ENCODE results near the gene RPL35A.
"Not testable (repeated sequence)": the region's sequence is repeated elsewhere in the genome, so short reads cannot be mapped to it uniquely, and the experiment has no call there.

RPL35A gene

DNA sequence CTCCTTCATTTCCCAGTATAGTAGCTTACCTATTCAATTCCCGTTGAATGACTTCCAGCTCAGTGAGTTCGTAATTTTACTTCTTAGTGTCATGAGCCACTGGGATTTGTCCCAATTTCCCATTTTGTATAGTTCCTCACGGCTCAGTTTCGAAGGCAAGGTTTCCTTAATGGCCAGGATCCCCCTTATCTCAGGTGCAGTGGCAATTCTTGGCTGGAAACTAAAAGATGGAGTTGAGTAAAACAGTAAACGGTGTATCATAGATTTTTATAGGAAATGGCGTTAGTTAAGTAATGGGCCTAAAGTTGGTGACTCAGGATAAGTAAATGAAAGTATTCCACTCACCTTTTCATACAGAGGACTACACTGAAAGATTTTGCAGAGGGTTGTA, 9.5 kb downstream of the RPL35A start:
- no peak for ATAC-seq (replicated peaks)

DNA sequence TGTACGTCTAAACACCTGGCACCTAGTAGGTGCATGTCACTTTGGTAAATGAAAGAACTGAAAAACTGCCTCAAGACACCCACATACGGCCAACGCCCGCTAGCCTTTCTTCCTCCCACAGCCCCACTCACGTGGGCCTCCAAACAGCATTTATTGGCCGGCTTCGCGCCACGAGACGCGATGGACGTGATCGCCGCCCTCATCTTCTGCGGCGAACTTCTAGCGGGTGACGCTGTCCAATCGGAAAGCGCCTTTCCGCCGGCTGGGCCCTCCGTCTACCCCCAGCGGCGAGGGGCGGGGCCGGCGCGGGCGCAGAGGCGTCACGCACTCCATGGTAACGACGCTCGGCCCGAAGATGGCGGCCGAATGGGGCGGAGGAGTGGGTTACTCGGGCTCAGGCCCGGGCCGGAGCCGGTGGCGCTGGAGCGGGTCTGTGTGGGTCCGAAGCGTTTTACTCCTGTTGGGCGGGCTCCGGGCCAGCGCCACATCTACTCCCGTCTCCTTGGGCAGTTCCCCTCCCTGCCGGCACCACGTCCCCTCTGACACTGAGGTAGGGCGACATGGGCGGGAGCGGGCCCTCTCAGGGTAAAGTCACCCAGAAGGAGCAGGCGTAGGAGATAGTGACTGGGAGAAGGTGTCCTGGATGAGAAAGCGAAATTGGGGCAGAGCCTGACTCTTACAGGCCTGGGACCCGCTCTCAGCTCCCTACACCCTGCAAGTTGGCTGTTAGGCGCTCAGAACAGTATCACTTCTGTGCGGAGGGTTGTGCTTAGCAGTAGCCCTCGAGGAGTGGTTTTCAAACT, 10.1 kb downstream of the RPL35A start, which contains the start of gene LMLN:
TSS of gene LMLN (plus strand) at position 327 of the 803 bp plus-strand sequence. CDS start at position 356, 29 bp downstream.
- peaks cover 0 to 6% of the 10 kb centered on the region in 2 donors for H3K27me3 Mint-ChIP-seq
- H3K4me3 Mint-ChIP-seq, result peak within 1 kb of the TSS; percentile 93 to 96
- ATAC-seq (replicated peaks), result peak; percentile 94 to 97
- H3K36me3 Mint-ChIP-seq, result peaks cover 21 to 28% of the 10 kb centered on the region in 2 donors
- peaks cover 26 to 50% of the 10 kb centered on the region in 2 donors for H3K4me1 Mint-ChIP-seq
- H3K27ac Mint-ChIP-seq, result peak within 1 kb of the TSS; percentile 96
- H3K9me3 Mint-ChIP-seq, result peaks cover 1 to 3% of the 10 kb centered on the region in 2 donors
- peak; percentile 95 for DNase-seq

More for the DNA sequence above, 9.5 kb downstream of the RPL35A start:
- Mint-ChIP-seq H3K9me3 (peaks cover 1 to 3% of the 10 kb centered on the region in 2 donors), H3K36me3 (peaks cover 27 to 34% of the 10 kb centered on the region in 2 donors), H3K4me1 (peaks cover 26 to 56% of the 10 kb centered on the region in 2 donors), H3K27ac (peak overlapping the region; percentile 96), H3K27me3 (peaks cover 0 to 6% of the 10 kb centered on the region in 2 donors), H3K4me3 (peak overlapping the region; percentile 93 to 96)
- DNase-seq, result no peak

DNA sequence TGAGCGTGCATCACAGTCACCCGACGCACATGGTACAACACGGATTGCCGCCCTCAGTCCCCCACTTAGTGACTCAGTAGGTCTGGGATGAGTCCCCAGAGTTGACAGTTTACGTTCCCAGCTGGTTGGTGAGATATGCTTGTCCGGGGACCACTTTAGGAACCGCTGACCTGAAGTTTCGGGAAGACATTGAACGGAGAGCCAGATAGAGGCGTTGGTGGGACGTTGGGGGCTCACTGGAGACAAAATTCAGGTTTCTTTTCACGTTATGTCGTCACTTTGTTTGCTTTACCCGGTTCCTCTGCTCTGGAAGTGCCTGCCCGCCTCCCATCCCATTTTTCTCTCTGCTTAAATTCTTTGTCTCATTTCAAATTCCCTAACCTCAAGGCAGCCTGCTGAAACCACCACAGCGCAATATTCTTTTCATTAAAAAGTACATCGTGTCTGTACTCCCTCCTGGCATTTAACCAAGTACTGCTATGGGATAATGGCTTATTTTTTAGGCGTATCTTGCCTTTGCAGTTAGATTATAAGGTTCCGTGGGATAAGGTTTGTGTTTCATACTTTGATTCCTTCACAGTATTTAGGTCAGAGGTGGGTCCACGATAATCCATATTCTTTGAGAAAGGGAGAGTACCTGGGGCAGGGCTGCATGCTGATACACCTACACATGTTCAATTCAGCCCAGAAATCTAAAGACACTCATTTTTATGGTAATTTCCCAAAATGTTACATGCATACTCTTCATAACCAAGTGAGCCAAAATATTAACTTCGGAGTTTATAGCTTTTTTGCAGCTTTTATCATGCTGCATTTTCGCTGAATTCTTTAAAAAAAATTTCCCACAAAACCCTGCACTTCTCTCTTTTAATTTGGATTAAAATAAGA, 10.9 kb downstream of the RPL35A start:
- H3K4me1 Mint-ChIP-seq, result peaks cover 26 to 46% of the 10 kb centered on the region in 2 donors

GRCh38 chr3:197961582-197961945, 11.6 kb downstream of the RPL35A start:
- H3K36me3 Mint-ChIP-seq, result peaks cover 18% of the 10 kb centered on the region in 2 donors
- H3K9me3 Mint-ChIP-seq, result peaks cover 1 to 3% of the 10 kb centered on the region in 2 donors
- peaks cover 0 to 6% of the 10 kb centered on the region in 2 donors for H3K27me3 Mint-ChIP-seq
- H3K4me3 Mint-ChIP-seq, result peak overlapping the region in 1 of 2 donors; percentile 93
- DNase-seq (no peak), ATAC-seq (replicated peaks) (no peak)
- H3K27ac Mint-ChIP-seq, result no peak overlapping the region
- H3K4me1 Mint-ChIP-seq, result peaks cover 24 to 44% of the 10 kb centered on the region in 2 donors

More for the DNA sequence above, 10.9 kb downstream of the RPL35A start:
- DNase-seq, result no peak
- no peak for ATAC-seq (replicated peaks)
- Mint-ChIP-seq H3K4me3 (peak overlapping the region; percentile 93 to 96), H3K27me3 (peaks cover 0 to 6% of the 10 kb centered on the region in 2 donors), H3K36me3 (peaks cover 20 to 21% of the 10 kb centered on the region in 2 donors), H3K27ac (peak overlapping the region; percentile 96), H3K9me3 (peaks cover 1 to 3% of the 10 kb centered on the region in 2 donors)

GRCh38 chr3:197963019-197963637, 13.1 kb downstream of the RPL35A start:
- peaks cover 17 to 36% of the 10 kb centered on the region in 2 donors for H3K4me1 Mint-ChIP-seq

GRCh38 chr3:197967337-197967989, 17.5 kb downstream of the RPL35A start:
- not testable (repeated sequence) for H3K27ac Mint-ChIP-seq; DNase-seq; H3K4me3 Mint-ChIP-seq; H3K4me1 Mint-ChIP-seq; ATAC-seq (replicated peaks); H3K27me3 Mint-ChIP-seq; H3K9me3 Mint-ChIP-seq
- peaks cover 9 to 14% of the 10 kb centered on the region in 2 donors for H3K36me3 Mint-ChIP-seq

More at GRCh38 chr3:197963019-197963637, 13.1 kb downstream of the RPL35A start:
- DNase-seq (no peak), ATAC-seq (replicated peaks) (no peak)
- Mint-ChIP-seq H3K4me3 (no peak overlapping the region), H3K9me3 (peaks cover 6 to 7% of the 10 kb centered on the region in 2 donors), H3K27me3 (peaks cover 0 to 6% of the 10 kb centered on the region in 2 donors), H3K27ac (no peak overlapping the region), H3K36me3 (peaks cover 10 to 16% of the 10 kb centered on the region in 2 donors)

- ATAC-seq (replicated peaks) (no peak), DNase-seq (no peak)
- Mint-ChIP-seq H3K36me3 (peaks cover 11 to 19% of the 10 kb centered on the region in 2 donors), H3K27ac (no peak overlapping the region), H3K27me3 (peaks cover 0 to 4% of the 10 kb centered on the region in 2 donors), H3K4me3 (no peak overlapping the region), H3K4me1 (no peaks in the 10 kb centered on the region), H3K9me3 (peaks cover 4 to 10% of the 10 kb centered on the region in 2 donors)
Measured at GRCh38 chr3:197970588-197970987, 20.6 kb downstream of the RPL35A start.

GRCh38 chr3:197974016-197974415, 24.0 kb downstream of the RPL35A start:
- DNase-seq (no peak), ATAC-seq (replicated peaks) (no peak)
- peaks cover 0 to 4% of the 10 kb centered on the region in 2 donors for H3K9me3 Mint-ChIP-seq
- peaks cover 11 to 27% of the 10 kb centered on the region in 2 donors for H3K36me3 Mint-ChIP-seq
- H3K4me1 Mint-ChIP-seq, result no peaks in the 10 kb centered on the region
- peaks cover 0 to 4% of the 10 kb centered on the region in 2 donors for H3K27me3 Mint-ChIP-seq
- H3K4me3 Mint-ChIP-seq, result no peak overlapping the region
- H3K27ac Mint-ChIP-seq, result no peak overlapping the region

GRCh38 chr3:197975311-197975710, 25.3 kb downstream of the RPL35A start:
- no peak overlapping the region for H3K27ac Mint-ChIP-seq
- peaks cover 0 to 4% of the 10 kb centered on the region in 2 donors for H3K9me3 Mint-ChIP-seq
- no peaks in the 10 kb centered on the region for H3K4me1 Mint-ChIP-seq
- peaks cover 11 to 29% of the 10 kb centered on the region in 2 donors for H3K36me3 Mint-ChIP-seq
- H3K4me3 Mint-ChIP-seq, result no peak overlapping the region
- no peak for ATAC-seq (replicated peaks)
- peaks cover 0 to 4% of the 10 kb centered on the region in 2 donors for H3K27me3 Mint-ChIP-seq
- no peak for DNase-seq

- H3K4me1 Mint-ChIP-seq, result peaks cover 3 to 5% of the 10 kb centered on the region in 2 donors
- H3K27me3 Mint-ChIP-seq, result no peaks in the 10 kb centered on the region
- DNase-seq (no peak), ATAC-seq (replicated peaks) (no peak)
- H3K36me3 Mint-ChIP-seq, result peaks cover 10 to 19% of the 10 kb centered on the region in 2 donors
- H3K27ac Mint-ChIP-seq, result no peak overlapping the region
- H3K4me3 Mint-ChIP-seq, result no peak overlapping the region
- H3K9me3 Mint-ChIP-seq, result no peaks in the 10 kb centered on the region
Measured at GRCh38 chr3:197983076-197983475, 33.1 kb downstream of the RPL35A start.

DNA sequence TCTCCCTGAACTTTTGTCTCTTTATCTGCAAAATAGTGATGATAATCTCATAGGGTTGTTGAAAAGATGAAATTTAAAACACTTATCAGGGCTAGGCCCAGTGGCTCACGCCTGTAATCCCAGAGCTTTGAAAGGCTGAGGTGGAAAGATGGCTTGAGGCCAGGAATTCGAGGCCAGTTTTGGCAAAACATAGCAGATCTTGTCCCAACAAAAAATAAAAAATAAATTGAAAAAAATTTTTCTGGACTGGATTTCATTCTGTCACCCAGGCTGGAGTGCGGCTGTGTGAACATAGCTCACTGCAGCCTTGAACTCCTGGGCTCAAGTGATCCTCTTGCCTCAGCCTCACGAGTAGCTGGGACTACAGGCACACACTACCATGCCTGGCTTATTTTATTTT, 39.7 kb downstream of the RPL35A start:
- H3K27ac Mint-ChIP-seq, result no peak overlapping the region
- no peak for DNase-seq
- no peaks in the 10 kb centered on the region for H3K4me1 Mint-ChIP-seq
- ATAC-seq (replicated peaks), result no peak
- no peak overlapping the region for H3K4me3 Mint-ChIP-seq
- no peaks in the 10 kb centered on the region for H3K9me3 Mint-ChIP-seq
- peaks cover 18 to 38% of the 10 kb centered on the region in 2 donors for H3K36me3 Mint-ChIP-seq
- no peaks in the 10 kb centered on the region for H3K27me3 Mint-ChIP-seq

GRCh38 chr3:197994736-197995135, 44.7 kb downstream of the RPL35A start:
- Mint-ChIP-seq H3K27ac (no peak overlapping the region), H3K4me3 (no peak overlapping the region), H3K9me3 (peaks cover 3% of the 10 kb centered on the region in 2 donors), H3K27me3 (no peaks in the 10 kb centered on the region), H3K4me1 (peaks cover 3 to 6% of the 10 kb centered on the region in 2 donors), H3K36me3 (peaks cover 25 to 49% of the 10 kb centered on the region in 2 donors)
- DNase-seq (no peak), ATAC-seq (replicated peaks) (no peak)

- H3K9me3 Mint-ChIP-seq, result peaks cover 3% of the 10 kb centered on the region in 2 donors
- ATAC-seq (replicated peaks), result no peak
- no peaks in the 10 kb centered on the region for H3K27me3 Mint-ChIP-seq
- no peak overlapping the region for H3K4me3 Mint-ChIP-seq
- H3K36me3 Mint-ChIP-seq, result peaks cover 21 to 42% of the 10 kb centered on the region in 2 donors
- peaks cover 3 to 6% of the 10 kb centered on the region in 2 donors for H3K4me1 Mint-ChIP-seq
- no peak overlapping the region for H3K27ac Mint-ChIP-seq
- no peak for DNase-seq
Measured at GRCh38 chr3:197996855-197997254, 46.9 kb downstream of the RPL35A start.
